ENCODE measurements around the gene C1orf35.

Gene C1orf35

DNA sequence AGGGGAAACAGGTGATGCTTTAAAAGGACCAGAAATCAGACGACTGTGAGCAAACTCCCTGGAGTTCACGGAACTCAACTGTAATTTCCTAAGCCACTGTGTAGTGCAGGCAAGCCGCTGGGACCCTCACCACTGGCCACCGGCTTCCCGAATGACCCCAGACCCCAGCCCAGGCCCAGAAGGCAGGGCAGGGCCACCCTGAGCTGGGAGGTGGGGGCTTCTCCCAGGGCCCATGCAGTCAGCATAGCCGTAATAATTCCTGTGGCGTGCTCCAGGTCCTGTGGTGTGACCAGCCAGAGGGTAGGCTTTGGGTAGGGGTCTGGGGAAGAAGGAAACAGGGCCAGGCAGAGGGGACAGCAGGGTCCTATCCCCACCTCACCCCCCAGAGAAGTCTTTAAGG lies 24.1 kb downstream of the C1orf35 start:
- no peak for DNase-seq (ENCODE audit: low spot score)

DNA sequence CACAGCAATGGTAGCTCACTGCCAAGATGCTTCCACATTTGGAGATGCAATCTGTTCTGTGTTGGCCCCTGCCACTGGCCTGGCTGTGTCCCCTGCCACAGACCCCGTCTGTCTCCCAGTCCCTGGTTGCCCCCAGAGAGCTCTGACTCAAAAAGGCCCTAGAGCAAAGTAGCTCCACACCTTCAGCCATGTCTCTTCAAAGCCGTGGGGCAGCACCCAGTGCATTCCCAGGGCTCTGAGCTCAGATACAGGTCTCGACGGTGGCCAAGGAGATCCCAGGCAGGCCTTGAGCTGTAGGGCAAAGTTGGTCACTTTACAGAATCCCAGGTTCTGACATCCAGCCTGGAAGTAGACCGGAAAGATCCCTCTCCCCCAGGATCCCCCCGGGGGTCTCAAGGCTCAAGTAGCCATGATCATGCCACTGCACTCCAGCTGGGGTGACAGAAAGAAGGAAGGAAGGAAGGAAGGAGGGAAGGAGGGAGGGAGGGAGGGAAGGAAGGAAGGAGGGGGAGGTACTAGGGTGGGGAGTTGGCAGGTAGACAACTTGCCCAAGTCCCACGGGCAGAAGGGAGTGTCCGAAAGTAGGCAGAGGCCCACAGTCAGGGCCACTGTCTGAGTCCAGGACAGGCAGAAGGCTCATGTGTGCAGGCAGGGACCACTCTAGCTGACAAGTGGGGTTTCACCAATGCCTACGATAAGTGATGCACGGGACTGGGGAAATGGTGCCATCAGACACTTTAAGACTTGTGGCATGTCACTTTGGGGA lies 25.4 kb downstream of the C1orf35 start:
- no peak for DNase-seq (ENCODE audit: low spot score)

DNA sequence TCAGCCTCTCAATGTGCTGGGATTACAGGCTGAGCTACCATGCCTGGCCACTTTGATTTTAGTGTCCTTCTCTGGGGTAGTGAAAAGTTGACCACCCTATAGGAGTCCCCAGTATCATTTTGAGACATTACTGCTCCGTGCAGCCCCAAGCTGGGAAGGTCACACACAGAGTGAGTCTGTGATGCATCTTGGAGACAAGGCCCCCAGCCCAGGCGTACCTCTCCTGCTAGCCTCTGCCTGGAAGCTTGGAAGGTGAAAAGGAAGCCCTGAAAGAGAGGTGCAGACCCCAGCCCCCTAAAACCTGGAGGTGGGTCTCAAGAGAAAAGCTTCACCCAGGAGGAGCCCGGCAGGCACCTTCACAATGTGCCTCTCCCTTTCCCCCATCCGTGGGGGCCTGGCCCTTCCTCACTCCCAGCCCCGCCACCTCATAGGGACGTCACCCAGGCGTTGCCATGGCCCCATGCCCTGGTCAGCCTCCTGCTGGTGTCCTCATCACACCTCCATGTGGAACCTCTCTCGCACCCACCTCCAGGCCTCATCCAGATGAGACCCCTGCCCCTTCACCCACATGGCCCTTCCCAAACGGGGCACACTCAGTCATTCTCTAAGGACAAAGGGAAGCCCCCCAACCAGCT lies 26.2 kb downstream of the C1orf35 start:
- DNase-seq (ENCODE audit: low spot score): no peak

DNA sequence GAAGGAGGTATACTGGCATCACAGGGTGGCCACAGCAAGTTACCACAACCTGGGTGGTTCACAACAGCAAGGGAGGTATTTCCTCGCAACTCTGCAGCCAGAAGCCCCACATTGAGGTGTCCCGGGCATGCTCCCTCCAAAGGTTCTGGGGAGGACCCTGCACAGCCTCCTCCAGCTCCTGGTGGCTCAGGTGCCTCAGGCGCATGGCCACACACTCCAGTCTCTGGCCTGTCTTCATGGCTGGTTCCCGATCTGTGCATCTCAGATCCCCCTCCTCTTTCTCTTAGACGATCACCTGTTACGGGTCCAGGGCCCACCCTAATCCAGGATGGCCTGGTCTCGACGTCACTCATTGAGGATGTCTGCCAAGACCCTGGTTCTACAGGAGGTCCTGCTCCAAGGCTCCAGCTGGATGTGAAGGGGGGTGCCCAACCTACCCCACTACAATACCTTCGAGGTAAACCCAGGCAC lies 27.3 kb downstream of the C1orf35 start:
- DNase-seq (ENCODE audit: low spot score): no peak

GRCh38 chr1:228074954-228075730 lies 28.0 kb downstream of the C1orf35 start:
- no peak for DNase-seq (ENCODE audit: low spot score)

DNA sequence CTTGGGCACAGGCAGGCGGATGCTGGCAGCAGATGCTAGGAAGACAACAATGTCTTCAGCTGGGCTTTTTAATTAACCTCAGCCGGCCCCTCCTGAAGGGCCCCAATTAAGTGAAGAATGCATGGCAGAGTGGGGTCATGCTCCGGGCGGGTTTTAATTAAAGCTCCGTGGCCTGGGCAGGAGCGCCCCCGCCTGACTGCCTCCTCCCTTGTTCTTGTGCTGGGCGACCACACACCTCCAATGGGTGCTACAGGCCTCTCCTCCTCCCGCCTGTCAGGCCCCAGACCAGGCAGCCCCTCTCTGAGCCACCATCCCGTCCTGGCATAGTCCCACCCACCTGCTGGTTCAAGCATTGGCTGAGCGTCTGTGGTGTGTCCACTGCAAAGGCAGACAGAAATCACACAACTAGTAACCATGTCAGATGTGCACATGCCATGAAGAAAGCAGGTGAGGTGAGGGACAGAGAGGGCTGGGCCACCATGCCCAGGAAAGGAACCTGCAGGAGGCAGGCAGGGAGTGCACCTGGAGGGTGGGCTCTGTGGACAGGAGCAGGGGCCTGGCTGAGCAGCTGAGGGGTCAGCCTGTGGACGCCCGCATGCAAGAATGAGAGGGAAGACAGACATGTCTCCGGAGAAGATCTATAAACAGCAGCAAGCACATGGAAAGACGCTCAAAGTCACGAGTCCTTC lies 29.1 kb downstream of the C1orf35 start:
- DNase-seq (ENCODE audit: low spot score): no peak

DNA sequence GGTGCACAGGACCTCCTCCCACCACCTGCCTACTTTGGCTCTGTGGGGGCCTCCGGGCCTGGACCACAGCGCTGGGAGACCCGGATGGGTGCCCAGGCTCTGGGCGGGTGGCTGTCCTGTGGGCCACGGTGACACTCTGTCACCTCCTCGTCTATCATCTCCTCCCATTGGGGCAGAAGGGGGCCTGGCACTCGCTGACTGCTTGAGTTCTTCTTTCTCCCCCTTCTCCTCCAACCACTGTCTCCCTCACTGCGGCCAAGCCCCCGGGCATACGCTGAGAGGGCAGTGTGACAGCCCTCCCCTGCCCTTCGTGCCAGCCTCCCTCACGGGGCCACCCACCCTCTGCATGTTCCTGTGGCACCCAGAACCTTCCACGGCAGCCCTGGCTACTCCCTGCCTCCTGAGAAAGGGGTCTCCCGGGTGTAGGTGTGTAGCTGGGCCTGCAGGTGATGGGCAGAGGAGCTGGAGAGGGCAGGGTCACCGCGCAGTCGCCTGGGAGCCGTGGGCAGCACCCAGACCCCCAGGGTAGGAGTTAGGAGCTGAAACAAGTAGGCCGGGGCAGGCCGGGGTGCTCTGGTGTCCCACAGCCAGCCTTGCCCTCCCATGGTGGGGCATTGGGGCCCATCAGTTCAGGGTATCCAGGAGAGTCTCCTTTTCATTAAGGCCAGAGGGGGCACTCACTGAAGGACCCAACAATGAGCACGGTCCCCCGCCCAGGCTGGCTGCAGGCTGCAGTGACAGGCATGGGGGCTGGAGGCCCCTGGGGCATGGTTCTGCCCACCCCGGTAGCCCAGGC lies 29.9 kb downstream of the C1orf35 start:
- DNase-seq (ENCODE audit: low spot score): no peak

DNA sequence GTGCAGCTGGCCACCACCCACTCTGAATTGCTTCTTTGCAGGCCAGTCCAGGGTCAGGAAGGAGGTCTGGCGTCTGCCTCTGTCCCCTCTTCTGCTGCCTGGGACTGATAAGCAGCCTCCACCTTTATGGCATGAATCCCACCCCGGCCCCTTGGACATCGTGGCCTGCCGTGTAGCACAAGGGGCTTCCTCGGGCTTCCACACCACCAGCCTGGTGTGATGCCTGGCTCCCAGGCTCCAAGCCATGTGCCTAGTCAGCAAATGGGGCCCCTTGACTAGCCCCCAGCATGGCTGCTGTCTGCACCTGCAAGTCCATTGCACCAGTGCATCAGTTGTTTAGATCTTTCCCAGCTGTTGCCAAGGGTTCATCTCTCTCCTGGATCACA lies 30.5 kb downstream of the C1orf35 start:
- no peak for DNase-seq (ENCODE audit: low spot score)

- DNase-seq (ENCODE audit: low spot score): no peak
Measured at GRCh38 chr1:228071839-228072657, 31.1 kb downstream of the C1orf35 start.

DNA sequence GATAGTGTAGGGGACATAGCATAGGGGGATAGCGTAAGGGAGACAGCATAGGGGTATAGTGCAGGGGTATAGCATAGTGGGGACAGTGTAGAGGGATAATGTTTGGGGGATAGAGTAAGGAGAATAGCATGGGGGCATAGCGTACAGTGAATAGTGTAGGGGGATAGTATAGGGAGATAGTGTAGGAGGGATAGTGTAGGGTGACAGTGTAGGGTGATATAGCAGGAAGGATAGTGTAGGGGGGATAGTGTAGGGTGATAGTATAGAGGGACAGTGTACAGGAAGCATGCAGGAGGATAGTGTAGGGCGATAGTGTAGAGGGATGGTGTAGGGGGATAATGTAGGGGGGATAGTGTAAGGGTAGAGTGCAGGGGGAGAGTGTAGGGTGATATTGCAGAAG lies 32.3 kb downstream of the C1orf35 start:
- DNase-seq (ENCODE audit: low spot score): no peak

DNA sequence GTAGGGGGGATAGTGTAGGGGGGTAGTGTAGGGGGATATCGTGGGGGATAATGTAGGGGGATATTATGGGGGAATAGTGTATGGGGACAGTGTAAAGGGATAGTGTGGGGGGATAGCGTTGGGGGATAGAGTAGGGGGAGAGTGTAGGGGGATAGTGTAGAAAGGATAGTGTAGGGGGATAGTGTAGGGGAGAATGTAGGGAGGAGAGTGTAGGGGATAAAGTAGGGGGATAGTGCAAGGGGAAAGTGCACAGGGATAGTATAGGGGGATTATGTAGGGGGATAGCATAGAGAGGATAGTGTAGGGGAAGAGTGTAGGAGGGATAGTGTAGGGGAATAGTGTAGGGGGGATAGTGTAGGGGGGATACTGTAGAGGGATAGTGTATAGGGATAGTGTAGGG lies 33.0 kb downstream of the C1orf35 start:
- no peak for DNase-seq (ENCODE audit: low spot score)

GRCh38 chr1:228068359-228068758 lies 34.8 kb downstream of the C1orf35 start:
- no peak for DNase-seq (ENCODE audit: low spot score)

GRCh38 chr1:228066891-228067654 lies 36.1 kb downstream of the C1orf35 start:
- DNase-seq (ENCODE audit: low spot score): no peak

DNA sequence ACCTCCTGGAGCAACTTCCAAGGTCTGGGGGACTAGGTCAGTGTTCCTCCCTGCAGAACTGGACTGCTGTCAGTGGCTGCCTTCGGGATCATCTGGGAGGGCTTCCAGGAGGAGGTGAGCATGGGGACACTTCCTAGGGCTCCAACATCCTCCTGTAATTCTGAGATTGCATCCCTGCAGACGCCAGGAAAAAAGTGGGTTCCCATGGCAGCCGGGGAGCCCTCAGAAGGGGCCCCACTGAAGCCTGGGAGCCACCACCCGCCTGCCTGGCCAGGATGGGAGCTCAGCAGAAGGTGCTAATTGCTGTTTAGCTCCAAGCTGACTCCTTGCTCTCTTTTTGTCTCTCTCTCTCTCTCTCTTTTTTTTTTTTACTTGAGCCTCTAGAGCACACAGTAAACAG lies 36.7 kb downstream of the C1orf35 start:
- no peak for DNase-seq (ENCODE audit: low spot score)

GRCh38 chr1:228065543-228066347 lies 37.4 kb downstream of the C1orf35 start:
- DNase-seq (ENCODE audit: low spot score): no peak

DNA sequence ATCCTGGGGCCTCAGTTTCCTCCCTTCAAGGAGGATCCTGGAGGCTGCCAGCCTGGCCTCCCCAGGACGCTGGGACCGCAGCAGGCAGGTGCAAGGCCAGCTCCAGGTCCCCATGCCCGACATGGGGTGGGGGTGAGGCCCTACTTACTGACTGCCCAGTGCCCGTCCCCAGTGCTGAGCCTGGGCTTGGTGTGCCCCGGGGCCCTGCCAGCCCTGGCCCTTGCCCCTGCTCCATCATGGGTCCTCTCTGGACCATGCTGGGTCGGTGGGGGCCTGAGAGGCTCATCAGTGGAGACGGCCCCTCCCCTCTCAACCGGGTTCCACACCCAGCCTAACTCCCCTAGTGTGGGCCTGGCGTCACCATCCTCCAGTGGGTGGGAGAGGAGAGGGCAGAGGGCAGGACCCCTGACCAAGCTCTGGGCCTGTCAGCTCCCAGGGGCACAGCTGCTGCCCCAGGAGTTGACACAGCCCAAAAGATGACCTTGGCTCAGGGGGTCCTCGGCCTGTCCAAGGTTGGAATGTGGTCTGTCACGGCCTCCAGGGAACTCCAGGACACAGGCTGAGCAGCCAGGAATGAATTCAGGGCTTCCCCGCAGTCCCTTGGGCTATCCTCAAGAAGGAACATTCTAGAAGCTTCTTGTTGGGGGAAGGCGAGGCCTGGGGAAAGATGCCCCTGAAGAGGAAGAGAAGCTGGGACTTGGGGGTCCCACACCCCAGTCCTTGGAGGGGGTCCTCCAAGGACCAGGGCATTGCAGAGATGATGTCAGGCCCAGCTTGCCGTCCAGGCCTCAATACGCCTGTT lies 38.2 kb downstream of the C1orf35 start:
- DNase-seq (ENCODE audit: low spot score): no peak

DNA sequence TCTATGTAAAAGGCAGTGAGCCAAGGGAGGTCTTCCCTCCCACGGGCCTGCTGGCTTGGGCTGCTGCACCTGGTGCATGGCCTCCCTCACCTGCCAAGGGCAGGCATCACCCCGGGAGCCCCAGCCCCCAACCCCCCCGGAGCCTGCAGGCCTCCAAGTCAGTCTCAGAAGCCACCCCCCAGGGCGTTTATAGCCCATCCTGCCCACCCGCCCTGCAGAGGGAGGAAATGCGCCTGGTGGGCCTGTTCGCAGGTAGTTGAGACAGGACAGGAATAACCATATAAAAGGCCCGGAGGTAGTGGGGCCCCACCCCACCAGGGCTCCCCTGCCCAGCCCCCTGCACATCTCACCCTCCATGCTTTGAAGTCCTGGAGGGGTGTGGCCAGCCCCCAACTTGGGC lies 38.8 kb downstream of the C1orf35 start:
- DNase-seq (ENCODE audit: low spot score): no peak

All from hematopoietic multipotent progenitor cell treated with erythropoietin and hydrocortisone succinate and interleukin-3 and kit ligand, for 17 days (in vitro differentiated cells).